Stomach (tissue), 9 donors: ENCODE measurements around the gene PLEKHM2. TPM values are rescaled to one million over a fixed set of nuclear protein-coding genes. Genes with fewer than 3 reads are reported as not detected.

ENCODE experiments used
- DNase-seq, 2 donors: peaks; one replicate each; pipeline versions ENCODE4 v3.0.0 to v3.0.0-alpha.2; 2013 to 2019
- H3K27ac ChIP-seq, 5 donors: fragments of 200-600 bp in 4 of 5; sonication (generic) in 4 of 5; one replicate each; pipeline ENCODE4 v1.5.1; 2013 to 2019; ENCODE audit warnings: mild to moderate bottlenecking in 1 of 5, moderate library complexity in 1 of 5
- H3K27me3 ChIP-seq, 3 donors: fragments of 200-600 bp; sonication (generic); one replicate each; pipeline ENCODE4 v1.5.1; 2017 to 2019; ENCODE audit warnings: mixed run types in 1 of 3
- H3K36me3 ChIP-seq, 4 donors: fragments of 200-600 bp; sonication (generic); 1 replicate in 3 of 4; 2 replicates in 1 of 4; pipeline ENCODE4 v1.5.1; 2016 to 2019
- H3K4me1 ChIP-seq, 4 donors: fragments of 200-600 bp; sonication (generic); one replicate each; pipeline ENCODE4 v1.5.1; 2016 to 2019
- H3K4me3 ChIP-seq, 4 donors: fragments of 200-600 bp; sonication (generic) in 3 of 4; one replicate each; pipeline ENCODE4 v1.5.1; 2016 to 2019; ENCODE audit warnings: mild to moderate bottlenecking in 1 of 4
- H3K9me3 ChIP-seq, 4 donors: fragments of 200-600 bp; sonication (generic); one replicate each; pipeline ENCODE4 v1.5.1; 2016 to 2019
- CTCF ChIP-seq, 7 experiments: fragments of 450-650 bp in 4 of 7; fragments of 200-600 bp in 3 of 7; sonication (generic) in 3 of 7; IDR thresholded peaks; one replicate each; pipeline ENCODE4 v1.5.1; 2016 to 2019; ENCODE audit warnings: antibody characterized with exemption in 7 of 7, control low read depth in 2 of 7, mild to moderate bottlenecking in 1 of 7
- EP300 ChIP-seq: sonication (generic); formaldehyde crosslinking; IDR thresholded peaks from one replicate; pipeline ENCODE4 v1.6.1; 2017; ENCODE audit warnings: antibody characterized with exemption
- POLR2A ChIP-seq, 4 donors: fragments of 450-650 bp; IDR thresholded peaks; one replicate each; pipeline ENCODE4 v1.6.1; 2016; ENCODE audit warnings: antibody characterized with exemption in 4 of 4, control low read depth in 2 of 4, mild to moderate bottlenecking in 1 of 4, moderate library complexity in 1 of 4
- POLR2AphosphoS5 ChIP-seq, 3 donors: sonication (generic); formaldehyde crosslinking; IDR thresholded peaks; one replicate each; pipeline ENCODE4 v1.6.1; 2016; ENCODE audit warnings: antibody characterized with exemption in 3 of 3
- WGBS, 5 donors: extraction: QIAGEN DNeasy Blood & Tissue Kit in 3 of 5; methylation state at CpG; one replicate each; pipeline versions ENCODE4 v1.1.5 to v1.1.7; 2013 to 2018; 5-methylcytosine and 5-hydroxymethylcytosine counted together
- intact Hi-C: fragments of 100-400 bp; cut with DNase I; formaldehyde crosslinking; loops from one replicate; pipeline ENCODE4 v1.15.1; 2023; ENCODE audit warnings: low total_unique reads
- polyA plus RNA-seq, 3 donors: library from polyadenylated mRNA; stranded (reverse); fragments of 200-250 nt; gene quantifications; one replicate each; pipeline ENCODE4 v1.2.3, GENCODE V29; 2013
- total RNA-seq, 5 donors: library from RNA; depleted of rRNA; stranded (reverse); fragments of >200 nt; gene quantifications; one replicate each; pipeline versions ENCODE4 v1.1.0 to v1.2.3, GENCODE V29; 2014 to 2016
- donor health status: healthy with polysubstance abuse.
- donor health status: Bipolar disorder and iron deficiency.
- donor health status: healthy.

Gene PLEKHM2
- total and polyA plus RNA-seq, 8 donors, result 19.3 to 63.0 (median 30.9) TPM

- Histone ChIP-seq H3K4me3 (no peak overlapping the region), H3K36me3 (peaks cover 68 to 76% (median 69%) of the 10 kb centered on the region in 4 donors), H3K27me3 (no peaks in the 10 kb centered on the region), H3K27ac (no peak overlapping the region), H3K9me3 (no peaks in the 10 kb centered on the region), H3K4me1 (peaks cover 24 to 37% (median 36%) of the 10 kb centered on the region in 4 donors)
- intact Hi-C loops, result no loop called here
- TF ChIP-seq CTCF (IDR thresholded peaks at IDR 0.05) (no peak), POLR2A (IDR thresholded peaks at IDR 0.05) (no peak), POLR2AphosphoS5 (IDR thresholded peaks at IDR 0.05) (no peak), EP300 (no peak)
- DNase-seq, result no peak
- WGBS, 5 donors, result 83 to 90% (median 86%) methylated on average over 10 to 11 of the region's 11 CpGs
These were observed 49.2 kb downstream of the PLEKHM2 start for GRCh38 chr1:15733218-15733725.

GRCh38 chr1:15733726-15734226, 49.7 kb downstream of the PLEKHM2 start:
- intact Hi-C loops, result no loop called here
- 89 to 95% (median 93%) methylated on average over 14 to 27 of the region's 27 CpGs for WGBS, 5 donors
- no peak for DNase-seq
- H3K27ac ChIP-seq, result peak overlapping the region in 1 of 5 donors; percentile 93
- H3K36me3 ChIP-seq, result peaks cover 63 to 71% (median 64%) of the 10 kb centered on the region in 4 donors
- H3K27me3 ChIP-seq, result no peaks in the 10 kb centered on the region
- H3K9me3 ChIP-seq, result no peaks in the 10 kb centered on the region
- TF ChIP-seq CTCF (IDR thresholded peaks at IDR 0.05) (no peak), POLR2A (IDR thresholded peaks at IDR 0.05) (no peak), EP300 (no peak)
- H3K4me3 ChIP-seq, result no peak overlapping the region
- peaks cover 24 to 38% (median 36%) of the 10 kb centered on the region in 4 donors for H3K4me1 ChIP-seq

GRCh38 chr1:15734296-15734695, 50.2 kb downstream of the PLEKHM2 start:
- Histone ChIP-seq H3K36me3 (peaks cover 57 to 66% (median 62%) of the 10 kb centered on the region in 4 donors), H3K4me1 (peaks cover 24 to 38% (median 36%) of the 10 kb centered on the region in 4 donors), H3K9me3 (no peaks in the 10 kb centered on the region), H3K27ac (peak overlapping the region in 2 of 5 donors; percentile 87 to 93), H3K27me3 (no peaks in the 10 kb centered on the region), H3K4me3 (no peak overlapping the region)
- TF ChIP-seq CTCF (IDR thresholded peaks at IDR 0.05) (no peak), POLR2AphosphoS5 (IDR thresholded peaks at IDR 0.05) (no peak), POLR2A (IDR thresholded peaks at IDR 0.05) (no peak), EP300 (no peak)
- no peak for DNase-seq
- 78 to 87% (median 79%) methylated on average over 10 to 13 of the region's 13 CpGs for WGBS, 5 donors
- intact Hi-C loops, result no loop called here

- TF ChIP-seq CTCF (IDR thresholded peaks at IDR 0.05) (no peak), POLR2A (IDR thresholded peaks at IDR 0.05) (no peak), POLR2AphosphoS5 (IDR thresholded peaks at IDR 0.05) (no peak), EP300 (no peak)
- Histone ChIP-seq H3K4me1 (peaks cover 24 to 38% (median 36%) of the 10 kb centered on the region in 4 donors), H3K9me3 (no peaks in the 10 kb centered on the region), H3K4me3 (no peak overlapping the region), H3K36me3 (peaks cover 51 to 61% (median 58%) of the 10 kb centered on the region in 4 donors), H3K27me3 (no peaks in the 10 kb centered on the region), H3K27ac (peak overlapping the region; percentile 67 to 93 (median 80))
- DNase-seq, result no peak
- 61 to 72% (median 64%) methylated on average over 7 to 17 of the region's 17 CpGs for WGBS, 5 donors
- intact Hi-C loops, result no loop called here
These were observed 50.8 kb downstream of the PLEKHM2 start for GRCh38 chr1:15734901-15735300.
